Activated naive CD4-positive, alpha-beta T cell treated with anti-CD3 and anti-CD28 coated beads, Interleukin-2, amount 50 U/mL, for 72 hours (primary cell): ENCODE data around the gene ZIC2. TPM values are rescaled to one million over a fixed set of nuclear protein-coding genes. Genes with fewer than 3 reads are reported as not detected.
A peak's percentile ranks its signal among the peaks of the same experiment; 100 is the strongest.

Source experiments
- ATAC-seq, 2 donors: fragments of 150-1000 bp; cut with Tn5 transposase; 2 replicates each; pipeline ENCODE4 v1.10.0; 2021; ENCODE audit warnings: mild to moderate bottlenecking in 2 of 2, moderate library complexity in 2 of 2
- DNase-seq, 2 donors: peaks; one replicate each; pipeline ENCODE4 v3.0.0; 2021 to 2022; ENCODE audit warnings: low spot score in 2 of 2
- H3K27ac Mint-ChIP-seq, 2 donors: one replicate each; pipeline ENCODE4 v1.8.0; 2022; ENCODE audit warnings: mild to moderate bottlenecking in 2 of 2, mixed read lengths in 2 of 2
- H3K36me3 Mint-ChIP-seq, 2 donors: one replicate each; pipeline ENCODE4 v1.8.0; 2022; ENCODE audit warnings: mixed read lengths in 2 of 2
- H3K9me3 Mint-ChIP-seq, 2 donors: one replicate each; pipeline ENCODE4 v1.8.0; 2022; ENCODE audit warnings: mixed read lengths in 2 of 2
- total RNA-seq, 2 donors: library from RNA; stranded (reverse); gene quantifications; one replicate each; pipeline ENCODE4 v1.2.3, GENCODE V29; 2022

The ZIC2 gene
- total RNA-seq, 2 donors from 2014 or later = 0.10 TPM; not detected in 1

DNA sequence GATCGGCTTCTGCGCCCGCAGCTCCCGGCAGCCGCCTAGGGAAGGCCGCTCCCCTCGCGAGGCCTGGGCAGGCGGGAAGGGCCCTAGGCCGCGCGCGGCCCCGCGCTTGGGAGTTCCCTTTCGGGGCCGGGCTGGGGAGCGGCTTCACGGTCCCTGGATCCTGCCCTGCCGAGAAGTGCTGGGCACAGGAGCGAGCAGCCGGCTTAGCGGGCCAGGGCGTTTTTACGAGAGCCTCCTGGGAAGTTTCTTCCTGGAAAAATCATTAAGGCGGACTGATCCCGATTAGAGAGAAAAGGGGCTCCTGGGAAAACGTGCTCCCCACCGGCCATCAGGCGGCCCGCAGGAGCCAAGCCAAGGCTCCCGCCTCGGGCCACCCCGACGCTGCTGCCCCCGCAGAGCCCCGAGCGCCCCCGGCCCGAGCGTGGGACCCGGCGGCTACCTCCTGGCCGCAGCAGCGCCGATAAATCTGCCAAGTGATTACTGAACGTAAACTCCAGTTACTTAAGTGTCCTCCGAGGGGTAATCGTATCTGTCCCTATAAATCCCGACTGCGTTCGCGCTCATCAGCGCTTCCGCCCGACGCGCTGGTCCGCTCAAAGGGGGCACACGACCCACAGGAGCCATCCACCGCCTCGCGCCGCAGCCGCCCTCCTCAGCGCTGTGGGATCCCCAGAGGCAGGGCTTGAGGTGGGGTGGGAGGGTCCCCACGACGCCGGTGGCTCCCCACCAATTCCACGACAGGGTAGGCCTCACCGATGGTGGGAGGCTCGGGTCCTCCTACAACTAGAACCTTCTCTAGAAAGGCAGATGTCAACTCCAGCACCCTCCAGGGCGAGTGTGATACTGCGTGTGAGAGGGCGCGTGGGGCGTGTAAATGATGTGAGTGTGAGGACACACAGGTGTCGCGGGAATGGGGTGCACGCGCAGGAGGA lies 12.8 kb upstream of the ZIC2 start:
- Mint-ChIP-seq H3K9me3 (peaks cover 0 to 12% of the 10 kb centered on the region in 2 donors), H3K27ac (peak overlapping the region in 1 of 2 donors; percentile 91), H3K36me3 (peaks cover 19 to 29% of the 10 kb centered on the region in 2 donors)
- peak in 1 of 2 donors; percentile 16 for DNase-seq
- ATAC-seq = no peak

DNA sequence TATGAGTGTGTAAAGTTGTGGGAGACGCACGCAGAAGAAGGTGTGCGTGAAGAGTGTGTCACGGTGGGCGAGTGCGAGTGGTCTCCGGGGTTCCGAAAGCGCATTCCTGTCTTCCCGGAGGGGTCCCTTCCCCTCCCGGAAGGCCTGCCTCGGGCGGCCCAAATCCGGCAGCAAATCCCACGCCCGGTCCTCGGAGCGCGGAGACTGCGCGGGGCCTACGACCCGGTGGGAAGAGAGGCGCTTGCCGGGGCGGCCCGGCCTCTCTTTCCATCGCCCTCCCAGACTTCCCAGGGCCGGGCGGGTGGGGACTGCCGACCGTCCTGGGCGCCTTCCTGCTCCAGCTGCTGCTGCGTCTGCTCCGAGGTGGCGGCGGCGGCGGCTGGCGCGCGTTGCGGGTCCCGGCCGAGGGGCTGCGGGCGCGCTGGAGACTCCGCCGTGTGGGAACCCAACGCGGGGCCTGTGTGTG lies 12.1 kb upstream of the ZIC2 start:
- Mint-ChIP-seq H3K27ac (peak overlapping the region in 1 of 2 donors; percentile 93), H3K9me3 (peaks cover 0 to 12% of the 10 kb centered on the region in 2 donors), H3K36me3 (peaks cover 20 to 34% of the 10 kb centered on the region in 2 donors)
- ATAC-seq = peak in 1 of 2 donors; percentile 9
- DNase-seq = no peak

DNA sequence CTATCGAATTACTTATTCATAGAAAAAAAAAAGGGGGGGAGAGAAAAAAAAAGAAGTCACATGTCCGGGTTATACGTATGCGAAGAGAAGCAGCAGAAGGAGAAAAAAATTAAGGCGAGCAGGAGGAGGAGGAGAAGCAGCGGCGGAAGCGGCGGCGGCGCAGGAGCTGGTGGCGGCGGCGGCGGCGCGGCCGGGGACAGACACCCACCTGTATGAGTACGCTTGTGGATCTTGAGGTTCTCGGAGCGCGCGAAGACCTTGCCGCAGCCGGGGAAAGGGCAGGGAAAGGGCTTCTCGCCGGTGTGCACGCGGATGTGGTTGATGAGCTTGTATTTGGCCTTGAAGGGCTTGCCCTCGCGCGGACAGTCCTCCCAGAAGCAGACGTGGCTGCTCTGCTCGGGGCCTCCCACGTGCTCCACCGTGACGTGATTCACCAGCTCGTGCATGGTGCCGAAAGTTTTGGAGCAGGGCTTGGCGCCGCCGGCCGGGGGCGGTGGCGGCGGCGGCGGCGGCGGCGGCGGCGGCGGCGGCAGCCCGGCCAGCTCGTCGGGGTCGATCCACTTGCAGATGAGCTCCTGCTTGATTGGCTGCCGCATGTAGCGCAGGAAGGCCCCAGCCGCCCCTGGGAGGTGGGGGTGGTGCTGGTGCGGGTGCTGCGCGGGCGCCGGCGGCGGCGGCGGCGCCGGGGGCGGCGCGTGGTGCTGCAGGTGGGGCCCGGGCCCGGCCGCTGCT lies 11.5 kb upstream of the ZIC2 start:
- H3K27ac Mint-ChIP-seq = peak overlapping the region in 1 of 2 donors; percentile 93
- peaks cover 0 to 12% of the 10 kb centered on the region in 2 donors for H3K9me3 Mint-ChIP-seq
- peak in 1 of 2 donors; percentile 35 for DNase-seq
- peak; percentile 58 to 84 for ATAC-seq
- peaks cover 20 to 40% of the 10 kb centered on the region in 2 donors for H3K36me3 Mint-ChIP-seq

DNA sequence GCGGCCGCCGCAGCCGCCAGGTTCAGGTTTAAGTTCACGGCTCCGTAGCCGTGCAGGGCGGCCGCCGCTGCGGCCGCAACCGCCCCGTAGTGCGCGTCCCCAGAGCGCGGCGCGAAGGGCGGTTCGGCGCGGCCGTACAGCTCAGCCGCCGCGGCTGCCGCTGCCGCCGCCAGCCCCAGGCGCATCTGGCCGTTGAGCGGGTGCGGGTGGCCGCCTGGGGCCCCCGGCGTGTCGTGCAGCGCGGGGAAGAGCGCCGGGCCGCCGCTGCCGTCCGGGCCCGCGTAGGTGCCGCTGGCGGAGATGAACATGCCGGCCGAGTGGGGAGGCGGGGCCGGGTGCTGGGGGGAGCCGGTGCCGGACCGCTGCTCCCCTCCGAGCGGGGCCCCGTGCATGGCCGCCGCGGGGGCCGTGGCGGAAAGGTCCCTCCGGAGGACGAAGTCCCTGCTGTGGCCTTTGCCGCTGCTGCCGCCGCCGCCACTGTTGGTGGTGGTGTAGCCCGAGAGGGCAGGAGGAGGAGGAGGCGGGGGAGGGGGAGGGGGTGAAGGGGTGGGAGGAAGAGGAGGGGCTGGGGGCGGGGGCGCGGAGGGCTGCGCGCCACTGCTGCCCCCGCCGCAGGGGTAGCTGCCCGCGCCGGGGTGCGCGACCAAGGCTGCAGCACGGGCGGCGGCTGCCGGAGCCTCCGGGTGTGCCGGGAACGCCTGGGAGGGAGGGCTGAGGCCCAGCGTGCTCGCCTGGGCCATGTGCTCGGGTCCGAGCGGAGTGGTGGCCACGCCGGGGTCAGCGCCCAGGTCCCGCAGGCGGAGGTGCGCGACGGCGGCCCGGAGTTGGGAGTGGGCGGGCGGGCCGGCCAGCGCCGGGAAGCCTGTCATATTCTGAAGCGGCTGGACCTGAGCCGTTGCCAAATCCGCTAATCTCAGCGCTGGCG lies 10.7 kb upstream of the ZIC2 start:
- Mint-ChIP-seq H3K27ac (no peak overlapping the region), H3K36me3 (peaks cover 20 to 45% of the 10 kb centered on the region in 2 donors), H3K9me3 (peaks cover 0 to 12% of the 10 kb centered on the region in 2 donors)
- ATAC-seq (no peak), DNase-seq (peak in 1 of 2 donors; percentile 24)

DNA sequence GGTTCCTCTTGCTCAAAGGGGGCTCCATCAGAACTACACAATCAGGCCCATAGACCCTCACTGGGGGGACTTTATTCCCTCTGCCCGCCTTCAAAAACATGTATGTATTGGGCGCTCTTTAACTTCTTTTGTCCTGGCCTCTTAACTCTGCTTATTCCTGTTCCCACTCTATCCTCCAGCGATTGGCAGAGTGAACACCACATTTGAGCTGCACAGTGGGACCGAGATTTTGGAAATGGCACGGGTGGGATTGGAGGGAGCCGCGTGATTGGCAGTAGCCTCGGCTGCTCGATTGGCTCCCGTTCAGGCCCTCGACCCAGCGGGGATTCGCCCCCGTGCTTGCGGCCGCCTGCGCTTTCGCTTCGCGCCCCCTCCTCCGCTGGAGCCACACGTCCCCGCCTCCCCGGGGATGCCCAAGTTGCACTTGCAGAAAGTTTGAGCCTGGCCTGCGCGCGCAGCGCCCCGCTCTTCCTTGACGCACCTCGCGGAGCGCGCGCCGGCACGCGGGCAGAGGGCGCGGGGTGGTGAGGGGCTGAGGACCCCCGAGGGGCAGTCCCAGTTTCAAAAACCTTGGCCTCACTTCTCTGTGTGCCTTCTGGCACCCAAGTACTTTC lies 9.9 kb upstream of the ZIC2 start, which contains the start of gene ZIC5:
ZIC5 (minus strand) TSS at position 192 of the 614 bp plus-strand sequence; CDS start at position 28, 164 bp downstream.
- Mint-ChIP-seq H3K9me3 (peaks cover 0 to 16% of the 10 kb centered on the region in 2 donors), H3K27ac (no peak within 1 kb of the TSS), H3K36me3 (peaks cover 20 to 53% of the 10 kb centered on the region in 2 donors)
- peak in 1 of 2 donors; percentile 11 for DNase-seq
- ATAC-seq = no peak

DNA sequence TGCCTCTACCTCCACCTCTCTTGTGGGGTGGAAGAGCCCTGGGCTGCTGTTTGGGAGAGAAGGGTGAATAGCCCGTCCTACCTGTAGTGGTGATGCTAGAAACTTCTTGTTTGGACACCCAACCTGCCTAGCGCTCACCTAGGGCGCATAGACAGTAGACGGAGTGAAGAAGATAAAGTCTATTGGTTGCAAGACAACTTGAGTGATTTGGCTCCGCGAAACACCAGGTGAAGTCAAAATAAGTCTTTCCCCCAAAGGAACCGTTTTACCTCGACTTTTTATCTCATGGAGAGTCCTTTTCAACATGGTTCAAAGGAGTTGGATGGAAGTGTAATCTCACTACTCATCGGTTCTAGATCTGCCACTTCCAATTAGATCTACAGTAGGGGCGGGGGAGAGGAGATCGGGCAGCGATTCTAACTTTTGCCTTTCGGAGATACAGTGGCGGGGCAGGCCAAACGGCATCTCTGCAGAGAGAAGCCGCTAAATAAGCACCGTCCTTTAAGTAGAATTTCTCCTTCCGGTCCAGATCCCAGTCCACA lies 9.3 kb upstream of the ZIC2 start:
- DNase-seq (peak in 1 of 2 donors; percentile 16), ATAC-seq (no peak)
- no peak overlapping the region for H3K27ac Mint-ChIP-seq
- H3K9me3 Mint-ChIP-seq = peaks cover 0 to 19% of the 10 kb centered on the region in 2 donors
- H3K36me3 Mint-ChIP-seq = peaks cover 20 to 58% of the 10 kb centered on the region in 2 donors

DNA sequence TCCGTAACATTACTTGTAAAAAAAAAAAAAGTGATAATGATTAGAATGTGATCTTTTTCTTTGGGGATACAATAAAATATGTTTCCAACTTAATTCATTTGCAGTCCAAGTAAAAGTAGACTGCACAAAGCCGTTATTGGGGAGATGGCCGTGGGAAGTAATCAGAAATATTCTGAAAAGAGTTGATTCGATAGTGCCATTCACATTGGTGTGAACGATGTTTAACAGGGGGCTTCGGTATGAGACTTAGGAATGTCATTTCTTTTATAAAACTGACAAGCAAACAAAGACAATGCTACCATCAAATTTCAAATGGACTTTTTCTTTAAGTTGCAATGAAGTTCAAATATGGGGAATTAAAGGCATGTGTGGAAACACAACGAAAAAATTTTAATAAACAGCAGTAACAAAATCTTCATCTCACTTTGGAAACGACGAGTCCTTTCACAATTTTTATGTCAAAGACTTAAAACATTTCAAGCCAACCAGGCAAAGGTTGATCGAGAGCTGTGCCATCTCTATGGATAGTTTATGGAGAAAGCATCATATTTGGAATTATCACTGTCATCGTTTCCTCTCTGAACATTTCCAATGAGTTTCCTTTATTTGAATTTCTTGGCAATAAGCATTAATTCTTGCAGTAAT lies 8.3 kb upstream of the ZIC2 start:
- Mint-ChIP-seq H3K27ac (no peak overlapping the region), H3K9me3 (peaks cover 0 to 19% of the 10 kb centered on the region in 2 donors), H3K36me3 (peaks cover 20 to 61% of the 10 kb centered on the region in 2 donors)
- ATAC-seq (no peak), DNase-seq (no peak)

DNA sequence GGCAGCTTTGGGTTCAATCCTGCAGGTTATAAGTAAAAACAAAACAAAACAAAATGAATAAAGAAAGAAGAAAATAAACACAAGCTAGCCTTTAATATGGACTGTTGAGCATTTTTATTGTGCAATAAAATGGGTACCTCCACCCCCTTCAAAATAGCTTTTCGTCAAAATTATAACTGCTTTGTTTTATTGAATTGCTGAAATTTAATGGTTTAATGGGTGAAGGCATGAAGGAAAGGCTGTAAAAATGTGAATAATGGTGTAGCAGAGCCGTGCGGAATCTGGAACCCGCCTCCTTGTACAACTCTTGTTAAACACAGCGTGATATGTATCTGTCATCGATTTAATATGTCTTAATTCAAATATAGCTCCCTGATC lies 7.8 kb upstream of the ZIC2 start:
- Mint-ChIP-seq H3K36me3 (peaks cover 20 to 65% of the 10 kb centered on the region in 2 donors), H3K9me3 (peaks cover 0 to 19% of the 10 kb centered on the region in 2 donors), H3K27ac (no peak overlapping the region)
- no peak for ATAC-seq
- DNase-seq = no peak

DNA sequence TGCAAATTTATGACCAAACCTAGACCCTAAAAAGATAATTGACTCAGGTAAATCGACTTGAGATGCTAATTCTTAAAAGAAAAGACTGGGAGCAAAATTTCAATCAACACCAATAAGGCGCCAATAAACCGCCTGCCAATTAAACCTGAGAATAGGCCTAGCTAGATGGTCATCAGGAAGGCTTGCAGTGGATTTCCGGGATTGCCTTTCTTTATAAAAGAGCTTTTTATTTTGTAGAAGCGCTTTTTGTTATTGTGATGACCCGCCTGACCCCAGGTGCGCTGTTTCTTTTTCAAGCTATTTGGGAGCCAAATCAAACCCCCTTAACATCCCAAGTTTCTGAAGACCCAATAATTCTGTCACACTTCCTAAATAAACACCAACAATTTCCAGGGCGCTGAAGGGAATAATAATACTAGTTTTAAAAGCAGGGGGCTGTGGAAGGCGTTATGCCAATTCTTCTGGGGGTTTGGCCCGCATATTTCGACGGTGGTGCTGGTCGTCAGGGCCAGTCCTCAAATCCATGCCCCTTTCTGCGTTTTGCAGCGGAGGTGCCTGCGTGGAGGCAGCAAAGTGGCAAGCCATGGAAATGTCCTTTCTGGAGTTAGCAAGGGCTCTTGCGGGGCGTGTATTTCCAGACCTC lies 7.2 kb upstream of the ZIC2 start:
- no peak for DNase-seq

DNA sequence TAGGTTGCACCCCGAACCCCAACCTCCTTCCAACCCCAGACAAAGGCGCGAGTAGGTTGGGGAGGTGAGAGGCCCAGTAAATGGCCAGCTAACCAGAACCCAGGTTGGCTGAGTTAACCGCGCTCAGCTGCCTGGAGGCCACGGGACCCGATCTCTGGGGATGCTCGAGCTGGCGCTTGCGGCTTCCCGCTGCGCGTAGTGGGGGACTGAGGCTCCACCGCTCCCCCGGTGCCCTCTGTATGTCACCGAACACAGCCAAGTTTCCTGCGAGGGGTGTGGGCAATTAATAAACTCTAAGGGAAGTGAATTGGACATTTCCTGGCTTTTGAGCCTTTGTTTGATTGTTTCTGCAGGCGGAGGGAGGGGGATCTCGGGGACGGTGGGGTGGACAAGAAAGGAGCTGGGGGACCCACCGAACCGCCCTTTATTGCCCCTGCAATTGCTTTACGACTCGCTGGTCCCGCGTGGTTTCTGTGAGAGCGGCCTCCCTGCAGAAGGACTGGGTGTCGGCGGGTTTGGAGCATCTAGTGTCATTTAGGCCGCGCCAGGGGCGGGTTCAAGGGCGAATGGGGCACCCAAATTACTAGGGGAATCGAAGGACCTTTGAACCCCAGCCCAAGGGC lies 6.5 kb upstream of the ZIC2 start:
- DNase-seq (peak in 1 of 2 donors; percentile 31), ATAC-seq (no peak)
- Mint-ChIP-seq H3K27ac (no peak overlapping the region), H3K36me3 (peaks cover 15 to 61% of the 10 kb centered on the region in 2 donors), H3K9me3 (peaks cover 0 to 19% of the 10 kb centered on the region in 2 donors)

More for the DNA sequence above, 7.2 kb upstream of the ZIC2 start:
- ATAC-seq = no peak
- H3K36me3 Mint-ChIP-seq = peaks cover 15 to 61% of the 10 kb centered on the region in 2 donors
- H3K9me3 Mint-ChIP-seq = peaks cover 0 to 19% of the 10 kb centered on the region in 2 donors
- no peak overlapping the region for H3K27ac Mint-ChIP-seq

DNA sequence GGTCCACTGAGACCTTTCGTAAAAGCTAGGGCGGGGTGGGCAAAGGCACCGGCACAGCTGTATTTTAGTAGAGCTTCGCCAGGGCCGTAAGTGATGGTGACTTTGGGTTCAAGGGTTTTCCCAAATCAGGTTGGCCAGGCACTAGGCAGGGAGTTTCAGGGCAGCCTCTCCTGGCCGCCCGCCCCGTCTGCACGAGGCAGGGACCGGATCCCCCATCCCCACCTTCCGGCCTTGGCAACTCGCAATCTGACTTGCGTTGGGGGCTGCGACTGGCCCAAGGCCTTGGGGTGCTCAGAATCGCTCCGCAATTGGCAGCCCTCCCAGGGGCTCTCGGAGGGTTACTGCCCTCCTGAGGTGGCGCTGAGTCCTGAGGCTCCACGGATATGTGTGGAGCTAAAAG lies 6.0 kb upstream of the ZIC2 start:
- Mint-ChIP-seq H3K27ac (no peak overlapping the region), H3K9me3 (peaks cover 0 to 19% of the 10 kb centered on the region in 2 donors), H3K36me3 (peaks cover 15 to 61% of the 10 kb centered on the region in 2 donors)
- no peak for ATAC-seq
- no peak for DNase-seq

DNA sequence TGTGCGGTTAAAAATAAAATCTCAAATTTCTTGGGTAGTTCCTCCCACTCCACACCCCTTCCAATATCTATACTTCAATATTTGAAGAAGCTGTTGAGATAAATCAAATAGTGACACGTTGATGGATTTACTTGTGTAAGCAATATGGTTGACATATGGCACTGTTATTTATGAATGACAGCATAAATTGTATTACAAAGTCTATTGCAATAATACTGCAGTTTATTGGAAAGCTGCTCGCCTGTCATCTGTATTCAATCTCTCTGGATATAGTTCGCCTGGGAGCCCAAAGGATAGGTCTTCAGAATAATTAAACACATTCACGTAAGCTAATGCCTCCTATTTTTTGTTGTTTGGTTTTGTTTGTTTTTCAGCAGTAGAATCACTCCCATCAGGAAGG lies 5.0 kb upstream of the ZIC2 start:
- peaks cover 0 to 19% of the 10 kb centered on the region in 2 donors for H3K9me3 Mint-ChIP-seq
- no peak for ATAC-seq
- H3K36me3 Mint-ChIP-seq = peaks cover 15 to 61% of the 10 kb centered on the region in 2 donors
- no peak for DNase-seq
- no peak overlapping the region for H3K27ac Mint-ChIP-seq

DNA sequence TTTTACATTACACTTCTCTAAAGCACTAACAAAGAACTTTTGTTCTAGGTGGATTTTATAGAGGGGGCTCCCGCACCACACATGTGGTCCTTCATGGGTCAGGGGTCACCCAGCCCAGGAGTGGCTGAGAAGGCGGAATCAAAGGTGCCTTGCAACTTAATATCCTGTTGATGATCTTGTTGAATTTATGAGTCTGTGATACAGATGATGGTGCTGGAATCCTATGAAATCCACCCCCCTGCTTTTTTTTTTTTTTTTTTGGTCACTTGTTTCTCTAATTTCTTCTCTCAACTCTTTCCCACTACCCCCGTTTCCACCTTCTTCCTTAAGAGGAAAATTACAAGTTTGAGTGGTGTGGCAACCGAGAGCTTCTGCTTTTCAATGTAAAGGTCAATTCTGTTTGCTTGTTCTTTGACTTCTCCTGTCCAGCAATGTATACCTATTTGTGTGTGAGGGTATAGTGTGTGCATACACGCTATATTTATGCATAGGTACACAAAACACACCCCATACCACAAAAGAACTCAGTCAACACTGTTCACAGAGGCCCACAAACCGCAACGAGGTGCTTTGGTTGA lies 4.2 kb upstream of the ZIC2 start:
- Mint-ChIP-seq H3K36me3 (peaks cover 10 to 55% of the 10 kb centered on the region in 2 donors), H3K9me3 (peaks cover 0 to 16% of the 10 kb centered on the region in 2 donors), H3K27ac (no peak overlapping the region)
- ATAC-seq (no peak), DNase-seq (no peak)
